Measurements from ENCODE around the gene GCLC.
A peak's percentile ranks its signal among the peaks of the same experiment; 100 is the strongest.

GCLC gene

GRCh38 chr6:53547811-53548496 is 3.1 kb upstream of the GCLC start (continued):
- TF ChIP-seq ELK4 (IDR thresholded peaks at IDR 0.05; ENCODE audit: borderline replicate concordance, low read depth, low read length) (no peak), ZXDB (tag by site-specific recombination; IDR thresholded peaks at IDR 0.05) (peak; percentile 87), ZNF580 (tag by site-specific recombination; IDR thresholded peaks at IDR 0.05) (0 out of 2 replicates have a peak, but pooled peaks have one; percentile 44), ZNF449 (tag by site-specific recombination; IDR thresholded peaks at IDR 0.05) (peak; percentile 63; the same call in 1 of the 2 replicates), SP3 (tag by site-specific recombination; IDR thresholded peaks at IDR 0.05) (peak; percentile 96), YY2 (tag by site-specific recombination; IDR thresholded peaks at IDR 0.05) (no peak; the same call in 1 of the 2 replicates), BCL6B (tag by site-specific recombination; IDR thresholded peaks at IDR 0.05) (peak; percentile 51; the same call in 1 of the 2 replicates), ZNF692 (tag by site-specific recombination; IDR thresholded peaks at IDR 0.05) (peak; percentile 91), ZNF776 (tag by site-specific recombination; IDR thresholded peaks at IDR 0.05; ENCODE audit: borderline replicate concordance) (no peak), ZNF362 (tag by site-specific recombination; IDR thresholded peaks at IDR 0.05) (no peak), ZNF10 (tag by site-specific recombination; IDR thresholded peaks at IDR 0.05) (peak; percentile 50; the same call in 1 of the 2 replicates), ZNF561 (tag by site-specific recombination; IDR thresholded peaks at IDR 0.05; ENCODE audit: borderline replicate concordance) (peak; percentile 86), ZNF544 (tag by site-specific recombination; IDR thresholded peaks at IDR 0.05) (no peak), ZFHX2 (tag by site-specific recombination; conservative IDR thresholded peaks at IDR 0.05) (peak; percentile 98), ZFP69B (tag by site-specific recombination; IDR thresholded peaks at IDR 0.05) (peak; percentile 82), ZNF488 (tag by site-specific recombination; IDR thresholded peaks at IDR 0.05) (no peak), EGR2 (tag by site-specific recombination; IDR thresholded peaks at IDR 0.05; ENCODE audit: low read depth) (peak; percentile 95), ZNF670 (tag by site-specific recombination; IDR thresholded peaks at IDR 0.05; ENCODE audit: low read depth) (no peak), ZIC2 (tag by site-specific recombination; IDR thresholded peaks at IDR 0.05) (peak; percentile 90), OVOL3 (tag by site-specific recombination; IDR thresholded peaks at IDR 0.05) (0 out of 2 replicates have a peak, but pooled peaks have one; percentile 14), FEZF1 (tag by site-specific recombination; IDR thresholded peaks at IDR 0.05) (0 out of 2 replicates have a peak, but pooled peaks have one; percentile 26), ZNF112 (tag by site-specific recombination; IDR thresholded peaks at IDR 0.05) (no peak), BCL11B (tag by site-specific recombination; IDR thresholded peaks at IDR 0.05; ENCODE audit: low read depth) (no peak), ZNF623 (tag by site-specific recombination; IDR thresholded peaks at IDR 0.05) (no peak), MYNN (tag by site-specific recombination; IDR thresholded peaks at IDR 0.05; ENCODE audit: borderline replicate concordance) (peak; percentile 74), GLIS2 (tag by site-specific recombination; IDR thresholded peaks at IDR 0.05) (peak; percentile 89), ZNF701 (tag by site-specific recombination; IDR thresholded peaks at IDR 0.05) (no peak), ZNF140 (tag by site-specific recombination; IDR thresholded peaks at IDR 0.05) (no peak), SETDB1 (IDR thresholded peaks at IDR 0.05; ENCODE audit: insufficient read length, low read length) (no peak), ZNF514 (tag by site-specific recombination; IDR thresholded peaks at IDR 0.05) (no peak), GLIS1 (tag by site-specific recombination; IDR thresholded peaks at IDR 0.05) (peak; percentile 76), WT1 (tag by site-specific recombination; IDR thresholded peaks at IDR 0.05) (peak; percentile 49), ZNF211 (tag by site-specific recombination; IDR thresholded peaks at IDR 0.05; ENCODE audit: low read depth) (no peak)
